Measurements from ENCODE around the gene ATP13A3.

The ATP13A3 gene

DNA sequence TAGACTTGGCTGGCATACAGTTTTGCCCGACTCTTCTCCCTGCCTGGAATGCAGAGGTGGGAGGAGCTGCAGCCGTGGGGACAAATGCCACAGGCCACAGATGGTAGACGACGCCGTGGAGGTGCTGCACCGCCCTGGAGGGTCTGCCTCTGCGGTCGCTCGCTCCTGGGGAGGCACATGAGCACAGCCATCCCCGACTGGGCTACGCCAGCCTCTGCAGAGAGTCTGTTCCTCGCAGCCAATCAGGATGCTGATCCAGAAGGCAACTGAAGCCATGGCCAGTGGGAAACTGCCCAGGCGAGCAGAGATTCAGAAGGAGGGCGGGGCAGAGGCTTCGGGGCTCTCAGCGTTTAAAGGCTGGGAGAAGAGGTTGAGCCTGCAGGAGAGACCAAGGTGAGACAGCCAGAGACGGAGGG, 105.3 kb downstream of the ATP13A3 start:
- H3K36me3 ChIP-seq (ENCODE audit: insufficient read depth, low read length), result no peaks in the 10 kb centered on the region
- H3K9me3 ChIP-seq (ENCODE audit: low read length), result no peaks in the 10 kb centered on the region
- no peak overlapping the region for H3K9ac ChIP-seq (ENCODE audit: low read length)
- no peak overlapping the region for H2AFZ ChIP-seq (ENCODE audit: low read length)
- H4K20me1 ChIP-seq (ENCODE audit: insufficient read depth, low read length), result no peaks in the 10 kb centered on the region
- H3K4me2 ChIP-seq (ENCODE audit: low read length), result no peak overlapping the region
- no peaks in the 10 kb centered on the region for H3K79me2 ChIP-seq (ENCODE audit: insufficient read depth, low read length)
- peaks cover 9% of the 10 kb centered on the region for H3K27me3 ChIP-seq (ENCODE audit: insufficient read depth, low read length)
- no peaks in the 10 kb centered on the region for H3K9me2 ChIP-seq (ENCODE audit: low read depth, low read length)
- no peak for TF ChIP-seq EZH2 (IDR thresholded peaks at IDR 0.05; ENCODE audit: borderline replicate concordance, low read length)
- TF ChIP-seq, protein P1, sequence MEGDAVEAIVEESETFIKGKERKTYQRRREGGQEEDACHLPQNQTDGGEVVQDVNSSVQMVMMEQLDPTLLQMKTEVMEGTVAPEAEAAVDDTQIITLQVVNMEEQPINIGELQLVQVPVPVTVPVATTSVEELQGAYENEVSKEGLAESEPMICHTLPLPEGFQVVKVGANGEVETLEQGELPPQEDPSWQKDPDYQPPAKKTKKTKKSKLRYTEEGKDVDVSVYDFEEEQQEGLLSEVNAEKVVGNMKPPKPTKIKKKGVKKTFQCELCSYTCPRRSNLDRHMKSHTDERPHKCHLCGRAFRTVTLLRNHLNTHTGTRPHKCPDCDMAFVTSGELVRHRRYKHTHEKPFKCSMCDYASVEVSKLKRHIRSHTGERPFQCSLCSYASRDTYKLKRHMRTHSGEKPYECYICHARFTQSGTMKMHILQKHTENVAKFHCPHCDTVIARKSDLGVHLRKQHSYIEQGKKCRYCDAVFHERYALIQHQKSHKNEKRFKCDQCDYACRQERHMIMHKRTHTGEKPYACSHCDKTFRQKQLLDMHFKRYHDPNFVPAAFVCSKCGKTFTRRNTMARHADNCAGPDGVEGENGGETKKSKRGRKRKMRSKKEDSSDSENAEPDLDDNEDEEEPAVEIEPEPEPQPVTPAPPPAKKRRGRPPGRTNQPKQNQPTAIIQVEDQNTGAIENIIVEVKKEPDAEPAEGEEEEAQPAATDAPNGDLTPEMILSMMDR (IDR thresholded peaks at IDR 0.05; ENCODE audit: low read length), result no peak
- no peaks in the 10 kb centered on the region for H3K4me1 ChIP-seq (ENCODE audit: insufficient read depth, low read length, severe bottlenecking)
- no peak overlapping the region for H3K4me3 ChIP-seq (ENCODE audit: low read depth, low read length, poor library complexity, severe bottlenecking)
- no peaks in the 10 kb centered on the region for H3F3A ChIP-seq (ENCODE audit: insufficient read depth, low read length)
- no peak overlapping the region for H3K27ac ChIP-seq (ENCODE audit: low read depth, low read length, poor library complexity, severe bottlenecking)

DNA sequence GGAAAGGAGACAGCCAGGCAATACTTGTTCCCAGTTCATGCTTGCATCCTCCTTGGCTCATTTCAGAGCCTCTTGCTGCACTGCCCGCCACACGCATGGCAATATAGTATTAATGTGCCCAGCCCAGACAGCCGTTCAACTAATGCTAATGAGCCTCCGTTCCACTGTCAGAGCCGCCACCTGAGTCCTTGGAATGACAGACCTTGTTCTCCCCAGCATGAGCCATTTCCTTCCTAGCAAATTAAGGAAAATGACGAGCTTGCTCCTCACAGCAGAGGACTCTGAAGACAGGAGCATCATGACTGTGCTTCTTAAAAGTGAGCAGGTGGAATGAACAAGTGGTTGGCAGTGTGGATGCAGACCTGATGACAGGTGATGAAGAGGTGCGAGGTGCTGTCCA, 106.5 kb downstream of the ATP13A3 start:
- H3K9me2 ChIP-seq (ENCODE audit: low read depth, low read length), result no peaks in the 10 kb centered on the region
- no peak overlapping the region for H3K9ac ChIP-seq (ENCODE audit: low read length)
- H3F3A ChIP-seq (ENCODE audit: insufficient read depth, low read length), result no peaks in the 10 kb centered on the region
- H3K4me2 ChIP-seq (ENCODE audit: low read length), result no peak overlapping the region
- TF ChIP-seq, protein P1 (IDR thresholded peaks at IDR 0.05; ENCODE audit: low read length), result no peak
- TF ChIP-seq EZH2 (IDR thresholded peaks at IDR 0.05; ENCODE audit: borderline replicate concordance, low read length), result no peak
- no peak overlapping the region for H2AFZ ChIP-seq (ENCODE audit: low read length)
- H3K9me3 ChIP-seq (ENCODE audit: low read length), result no peaks in the 10 kb centered on the region
- H3K4me1 ChIP-seq (ENCODE audit: insufficient read depth, low read length, severe bottlenecking), result no peaks in the 10 kb centered on the region
- no peaks in the 10 kb centered on the region for H3K79me2 ChIP-seq (ENCODE audit: insufficient read depth, low read length)
- H3K27me3 ChIP-seq (ENCODE audit: insufficient read depth, low read length), result peaks cover 9% of the 10 kb centered on the region
- H3K4me3 ChIP-seq (ENCODE audit: low read depth, low read length, poor library complexity, severe bottlenecking), result no peak overlapping the region
- no peaks in the 10 kb centered on the region for H3K36me3 ChIP-seq (ENCODE audit: insufficient read depth, low read length)
- no peak overlapping the region for H3K27ac ChIP-seq (ENCODE audit: low read depth, low read length, poor library complexity, severe bottlenecking)
- H4K20me1 ChIP-seq (ENCODE audit: insufficient read depth, low read length), result no peaks in the 10 kb centered on the region

DNA sequence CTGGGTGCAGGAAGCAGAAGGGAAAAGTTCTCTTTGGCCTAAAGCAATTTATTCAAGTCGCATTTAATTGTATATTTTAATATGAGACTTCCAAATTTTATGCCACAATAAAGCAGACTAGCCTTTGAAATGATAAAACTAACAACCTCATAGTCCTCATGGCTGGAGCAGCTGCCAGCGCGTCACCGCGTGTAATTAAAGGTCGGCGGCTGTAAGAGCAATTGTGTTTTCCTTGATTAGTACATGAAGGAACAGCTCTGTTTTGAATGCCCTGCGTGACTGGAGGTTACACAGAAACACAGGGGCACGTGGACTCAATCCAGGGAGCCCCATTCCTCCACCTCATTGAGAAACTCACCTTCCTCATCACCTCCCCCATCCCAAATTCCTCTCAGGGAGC, 107.2 kb downstream of the ATP13A3 start:
- Histone ChIP-seq H2AFZ (ENCODE audit: low read length) (no peak overlapping the region), H3K4me1 (ENCODE audit: insufficient read depth, low read length, severe bottlenecking) (no peaks in the 10 kb centered on the region), H3K9me3 (ENCODE audit: low read length) (no peaks in the 10 kb centered on the region), H3F3A (ENCODE audit: insufficient read depth, low read length) (no peaks in the 10 kb centered on the region), H4K20me1 (ENCODE audit: insufficient read depth, low read length) (no peaks in the 10 kb centered on the region), H3K4me3 (ENCODE audit: low read depth, low read length, poor library complexity, severe bottlenecking) (no peak overlapping the region), H3K9me2 (ENCODE audit: low read depth, low read length) (no peaks in the 10 kb centered on the region), H3K27ac (ENCODE audit: low read depth, low read length, poor library complexity, severe bottlenecking) (no peak overlapping the region), H3K27me3 (ENCODE audit: insufficient read depth, low read length) (peaks cover 9% of the 10 kb centered on the region), H3K4me2 (ENCODE audit: low read length) (no peak overlapping the region), H3K79me2 (ENCODE audit: insufficient read depth, low read length) (no peaks in the 10 kb centered on the region), H3K9ac (ENCODE audit: low read length) (no peak overlapping the region), H3K36me3 (ENCODE audit: insufficient read depth, low read length) (no peaks in the 10 kb centered on the region)
- no peak for TF ChIP-seq EZH2 (IDR thresholded peaks at IDR 0.05; ENCODE audit: borderline replicate concordance, low read length)
- TF ChIP-seq, protein P1 (IDR thresholded peaks at IDR 0.05; ENCODE audit: low read length), result no peak
